ENCODE results near the gene AHNAK. TPM values are rescaled to one million over a fixed set of nuclear protein-coding genes. Genes with fewer than 3 reads are reported as not detected.

Gene AHNAK
- total RNA-seq, 4 donors from 2014 or later, result 1,278 to 2,374 (median 1,866) TPM

GRCh38 chr11:62406034-62406433 is 140.6 kb downstream of the AHNAK start:
- Histone ChIP-seq H3K27ac (replicated peaks in 1 of 4) (no peak overlapping the region), H3K9me3 (no peaks in the 10 kb centered on the region), H3K27me3 (no peaks in the 10 kb centered on the region), H3K36me3 (no peaks in the 10 kb centered on the region), H3K4me1 (peaks cover 17 to 30% (median 27%) of the 10 kb centered on the region in 4 donors), H3K4me3 (no peak overlapping the region)
- 60% methylated on average over 4 of the region's 4 CpGs for WGBS
- intact Hi-C loops (cut with DNase I), result no loop called here
- DNase-seq (ENCODE audit: extremely low spot score), result no peak
- TF ChIP-seq POLR2A (IDR thresholded peaks at IDR 0.05; ENCODE audit: low read depth) (no peak), POLR2AphosphoS5 (IDR thresholded peaks at IDR 0.05) (no peak), EP300 (IDR thresholded peaks at IDR 0.05) (no peak), CTCF (IDR thresholded peaks at IDR 0.05) (no peak)

GRCh38 chr11:62404901-62405300 is 141.7 kb downstream of the AHNAK start:
- no peaks in the 10 kb centered on the region for H3K9me3 ChIP-seq
- intact Hi-C loops (cut with DNase I), result no loop called here
- no peak for DNase-seq (ENCODE audit: extremely low spot score)
- H3K4me1 ChIP-seq, result peaks cover 29 to 42% (median 38%) of the 10 kb centered on the region in 4 donors
- H3K36me3 ChIP-seq, result no peaks in the 10 kb centered on the region
- H3K27ac ChIP-seq (replicated peaks in 1 of 4), result no peak overlapping the region
- TF ChIP-seq EP300 (IDR thresholded peaks at IDR 0.05), result no peak
- no peak for TF ChIP-seq CTCF (IDR thresholded peaks at IDR 0.05)
- TF ChIP-seq POLR2A (IDR thresholded peaks at IDR 0.05; ENCODE audit: low read depth), result no peak
- no peak for TF ChIP-seq POLR2AphosphoS5 (IDR thresholded peaks at IDR 0.05)
- H3K4me3 ChIP-seq, result no peak overlapping the region
- no peaks in the 10 kb centered on the region for H3K27me3 ChIP-seq
- 94% methylated on average over 5 of the region's 5 CpGs for WGBS

GRCh38 chr11:62404435-62404834 is 142.2 kb downstream of the AHNAK start:
- TF ChIP-seq POLR2A (IDR thresholded peaks at IDR 0.05; ENCODE audit: low read depth) (no peak), EP300 (IDR thresholded peaks at IDR 0.05) (no peak), POLR2AphosphoS5 (IDR thresholded peaks at IDR 0.05) (no peak), CTCF (IDR thresholded peaks at IDR 0.05) (no peak)
- intact Hi-C loops (cut with DNase I), result no loop called here
- Histone ChIP-seq H3K36me3 (no peaks in the 10 kb centered on the region), H3K4me3 (no peak overlapping the region), H3K27ac (replicated peaks in 1 of 4) (no peak overlapping the region), H3K9me3 (no peaks in the 10 kb centered on the region), H3K27me3 (no peaks in the 10 kb centered on the region), H3K4me1 (peaks cover 33 to 46% (median 43%) of the 10 kb centered on the region in 4 donors)
- 98% methylated on average over 6 of the region's 6 CpGs for WGBS
- DNase-seq (ENCODE audit: extremely low spot score), result no peak

GRCh38 chr11:62402960-62403730 is 143.5 kb downstream of the AHNAK start:
- 60% methylated on average over 12 of the region's 12 CpGs for WGBS
- no peaks in the 10 kb centered on the region for H3K36me3 ChIP-seq
- intact Hi-C loops (cut with DNase I), result no loop called here
- H3K4me1 ChIP-seq, result peaks cover 46 to 59% (median 56%) of the 10 kb centered on the region in 4 donors
- H3K27ac ChIP-seq (replicated peaks in 1 of 4), result peak overlapping the region; percentile 74 to 83 (median 80)
- no peak for DNase-seq (ENCODE audit: extremely low spot score)
- H3K4me3 ChIP-seq, result no peak overlapping the region
- H3K27me3 ChIP-seq, result no peaks in the 10 kb centered on the region
- no peak for TF ChIP-seq CTCF (IDR thresholded peaks at IDR 0.05)
- TF ChIP-seq POLR2A (IDR thresholded peaks at IDR 0.05; ENCODE audit: low read depth), result no peak
- TF ChIP-seq POLR2AphosphoS5 (IDR thresholded peaks at IDR 0.05), result no peak
- TF ChIP-seq EP300 (IDR thresholded peaks at IDR 0.05), result no peak
- no peaks in the 10 kb centered on the region for H3K9me3 ChIP-seq

Data from esophagus muscularis mucosa (tissue), 4 donors.